ENCODE measurements around the gene GMFB.
A peak's percentile ranks its signal among the peaks of the same experiment; 100 is the strongest.
"Not testable (repeated sequence)": the region's sequence is repeated elsewhere in the genome, so short reads cannot be mapped to it uniquely, and the experiment has no call there.

The GMFB gene

GRCh38 chr14:54440476-54440872 is 48.3 kb downstream of the GMFB start:
- ATAC-seq (ENCODE audit: low read depth) (no peak), DNase-seq (ENCODE audit: low spot score) (no peak)
- no peak for TF ChIP-seq CTCF (IDR thresholded peaks at IDR 0.05; ENCODE audit: poor library complexity, severe bottlenecking)
- Histone ChIP-seq H3K9me3 (ENCODE audit: severe bottlenecking) (no peaks in the 10 kb centered on the region), H3K27ac (ENCODE audit: poor library complexity, severe bottlenecking) (peak overlapping the region; percentile 85), H3K4me3 (ENCODE audit: severe bottlenecking) (peak overlapping the region; percentile 80), H3K27me3 (ENCODE audit: insufficient read depth, poor library complexity, severe bottlenecking) (no peaks in the 10 kb centered on the region), H3K36me3 (ENCODE audit: low read depth) (peaks cover 34% of the 10 kb centered on the region), H3K4me1 (ENCODE audit: insufficient read depth, poor library complexity, severe bottlenecking) (peaks cover 43% of the 10 kb centered on the region)

- Histone ChIP-seq H3K36me3 (ENCODE audit: low read depth) (peaks cover 38% of the 10 kb centered on the region), H3K27me3 (ENCODE audit: insufficient read depth, poor library complexity, severe bottlenecking) (no peaks in the 10 kb centered on the region), H3K4me3 (ENCODE audit: severe bottlenecking) (peak overlapping the region; percentile 80), H3K9me3 (ENCODE audit: severe bottlenecking) (no peaks in the 10 kb centered on the region), H3K27ac (ENCODE audit: poor library complexity, severe bottlenecking) (peak overlapping the region; percentile 85), H3K4me1 (ENCODE audit: insufficient read depth, poor library complexity, severe bottlenecking) (peaks cover 44% of the 10 kb centered on the region)
- ATAC-seq (ENCODE audit: low read depth) (no peak), DNase-seq (ENCODE audit: low spot score) (no peak)
- no peak for TF ChIP-seq CTCF (IDR thresholded peaks at IDR 0.05; ENCODE audit: poor library complexity, severe bottlenecking)
Observed at GRCh38 chr14:54440037-54440436, 48.7 kb downstream of the GMFB start.

GRCh38 chr14:54438703-54439102 is 50.1 kb downstream of the GMFB start:
- ATAC-seq (ENCODE audit: low read depth) = no peak
- peaks cover 52% of the 10 kb centered on the region for H3K36me3 ChIP-seq (ENCODE audit: low read depth)
- no peak for DNase-seq (ENCODE audit: low spot score)
- H3K4me3 ChIP-seq (ENCODE audit: severe bottlenecking) = no peak overlapping the region
- no peaks in the 10 kb centered on the region for H3K27me3 ChIP-seq (ENCODE audit: insufficient read depth, poor library complexity, severe bottlenecking)
- H3K27ac ChIP-seq (ENCODE audit: poor library complexity, severe bottlenecking) = no peak overlapping the region
- peaks cover 52% of the 10 kb centered on the region for H3K4me1 ChIP-seq (ENCODE audit: insufficient read depth, poor library complexity, severe bottlenecking)
- no peaks in the 10 kb centered on the region for H3K9me3 ChIP-seq (ENCODE audit: severe bottlenecking)
- no peak for TF ChIP-seq CTCF (IDR thresholded peaks at IDR 0.05; ENCODE audit: poor library complexity, severe bottlenecking)

GRCh38 chr14:54437954-54438353 is 50.8 kb downstream of the GMFB start:
- H3K9me3 ChIP-seq (ENCODE audit: severe bottlenecking); H3K27ac ChIP-seq (ENCODE audit: poor library complexity, severe bottlenecking); DNase-seq (ENCODE audit: low spot score); ATAC-seq (ENCODE audit: low read depth); H3K4me3 ChIP-seq (ENCODE audit: severe bottlenecking); H3K27me3 ChIP-seq (ENCODE audit: insufficient read depth, poor library complexity, severe bottlenecking): not testable (repeated sequence)
- peaks cover 52% of the 10 kb centered on the region for H3K4me1 ChIP-seq (ENCODE audit: insufficient read depth, poor library complexity, severe bottlenecking)
- H3K36me3 ChIP-seq (ENCODE audit: low read depth) = peaks cover 59% of the 10 kb centered on the region

- Histone ChIP-seq H3K36me3 (ENCODE audit: low read depth) (peaks cover 82% of the 10 kb centered on the region), H3K27ac (ENCODE audit: poor library complexity, severe bottlenecking) (peak overlapping the region; percentile 20), H3K9me3 (ENCODE audit: severe bottlenecking) (no peaks in the 10 kb centered on the region), H3K4me3 (ENCODE audit: severe bottlenecking) (no peak overlapping the region), H3K4me1 (ENCODE audit: insufficient read depth, poor library complexity, severe bottlenecking) (peaks cover 44% of the 10 kb centered on the region), H3K27me3 (ENCODE audit: insufficient read depth, poor library complexity, severe bottlenecking) (no peaks in the 10 kb centered on the region)
- DNase-seq (ENCODE audit: low spot score) (no peak), ATAC-seq (ENCODE audit: low read depth) (peak; percentile 79)
- TF ChIP-seq CTCF (IDR thresholded peaks at IDR 0.05; ENCODE audit: poor library complexity, severe bottlenecking) = no peak
Observed at GRCh38 chr14:54435500-54435981, 53.2 kb downstream of the GMFB start.
